HG03135 (cell line): ENCODE measurements around the gene SLC10A7.

Experiments used
- ATAC-seq: cut with Tn5 transposase; IDR thresholded peaks from one replicate; pipeline ENCODE4 v1.9.1; 2021; ENCODE audit warnings: mild to moderate bottlenecking, moderate library complexity; ENCODE audit not compliant: unreplicated experiment

Gene SLC10A7

DNA sequence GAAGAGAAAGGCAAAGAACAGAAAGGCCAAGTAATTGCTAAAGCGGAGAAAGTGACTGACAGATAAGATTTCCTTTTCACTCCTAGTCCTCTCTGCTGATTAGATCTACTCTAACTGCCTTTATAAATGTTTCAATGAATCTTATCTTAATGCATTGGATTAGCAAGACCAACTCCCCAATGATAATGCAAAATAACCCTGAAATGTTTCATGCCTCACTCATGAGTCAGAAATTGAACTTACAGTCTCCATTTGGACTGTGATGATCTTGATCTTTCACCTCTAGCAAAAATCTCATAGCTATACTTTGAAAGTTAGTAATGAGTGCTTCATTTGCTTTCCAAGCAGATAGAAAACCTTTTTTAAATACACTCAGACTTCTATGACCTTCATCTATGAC, 26.5 kb downstream of the SLC10A7 start:
- no peak for ATAC-seq

DNA sequence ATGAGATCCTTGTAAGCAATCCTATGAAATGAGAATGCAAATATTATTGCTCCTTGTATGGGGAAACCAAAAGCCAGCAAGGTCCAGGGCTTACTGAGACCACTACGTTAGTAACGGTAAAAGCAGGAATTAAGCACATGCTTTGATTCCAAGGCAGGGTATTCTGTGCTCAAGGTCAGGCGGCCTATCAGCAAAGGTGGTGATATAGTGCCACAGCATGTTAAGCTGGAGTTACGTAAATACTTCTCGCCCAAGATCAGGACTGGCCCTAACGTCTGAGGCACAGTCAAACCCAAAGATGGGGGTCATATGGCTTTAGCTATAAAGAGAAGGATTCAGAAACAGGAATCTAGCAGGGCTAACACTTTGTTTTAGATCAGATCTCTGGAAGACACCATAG, 27.6 kb downstream of the SLC10A7 start:
- no peak for ATAC-seq

DNA sequence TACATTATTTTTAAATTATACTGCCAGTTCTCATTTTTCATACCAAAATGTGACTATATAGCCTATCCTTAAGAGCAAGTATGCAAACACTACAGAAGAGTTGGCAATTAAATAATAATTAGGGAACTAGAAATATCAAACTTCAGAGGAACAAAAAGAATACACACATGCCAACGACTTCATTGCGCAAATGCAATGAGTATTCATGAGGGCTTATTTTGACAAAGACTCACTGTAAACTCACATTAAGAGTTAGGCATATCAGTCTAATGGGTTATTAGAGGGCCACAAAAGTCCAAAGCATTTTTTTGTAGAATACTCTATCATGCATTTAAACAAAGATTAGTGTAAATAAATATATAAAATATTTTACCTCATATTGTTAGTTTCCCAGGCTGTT, 31.6 kb downstream of the SLC10A7 start:
- no peak for ATAC-seq

DNA sequence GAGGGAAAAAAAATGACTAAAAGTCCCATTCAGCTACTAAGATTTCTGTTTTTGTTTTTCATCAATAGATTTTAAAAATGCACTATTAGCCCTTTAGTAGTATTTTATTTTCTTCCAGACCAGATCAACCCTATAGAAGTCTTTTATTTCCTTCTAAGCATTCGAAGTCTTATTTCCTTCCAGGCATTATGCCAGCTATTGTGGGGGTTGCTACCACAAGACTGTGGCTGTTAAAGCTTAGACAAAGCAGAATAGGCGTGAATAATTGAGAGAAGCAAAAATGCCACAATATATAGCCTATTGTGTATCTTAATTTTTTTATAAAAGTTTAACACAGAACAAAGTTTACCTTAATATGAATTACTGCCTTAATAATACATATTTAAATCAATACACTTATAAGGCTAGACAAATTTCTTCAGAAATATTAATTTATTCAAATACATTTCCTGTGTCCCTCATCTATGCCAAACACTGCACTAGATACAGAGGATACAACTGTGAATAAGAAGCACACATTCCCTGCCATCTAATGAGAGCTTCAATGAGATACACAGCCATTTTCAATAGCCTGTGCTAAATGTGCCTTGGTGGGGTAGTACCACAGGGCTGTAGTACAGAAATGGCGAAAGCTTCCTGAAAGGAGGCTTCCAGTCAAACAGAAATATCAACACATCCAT, 33.1 kb downstream of the SLC10A7 start:
- ATAC-seq: no peak

DNA sequence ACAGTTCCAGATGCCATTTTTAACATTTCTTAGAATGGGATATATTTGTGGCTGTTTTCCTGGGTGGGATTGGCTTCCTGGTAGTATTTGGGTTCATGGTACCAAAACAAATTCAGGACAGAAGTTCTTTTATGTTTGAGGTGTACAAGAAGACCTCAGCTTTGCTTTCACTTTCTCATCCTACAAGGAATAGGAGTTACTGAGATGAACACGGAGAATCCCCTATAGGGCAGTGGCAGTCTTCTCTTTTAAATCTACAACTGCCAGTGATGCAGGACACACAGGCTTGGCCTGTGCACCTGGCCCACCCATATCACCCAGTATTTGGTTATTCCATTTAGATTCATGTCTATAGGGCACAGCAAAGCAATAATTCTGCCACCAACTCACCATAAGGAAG, 35.2 kb downstream of the SLC10A7 start:
- peak; percentile 64 for ATAC-seq

DNA sequence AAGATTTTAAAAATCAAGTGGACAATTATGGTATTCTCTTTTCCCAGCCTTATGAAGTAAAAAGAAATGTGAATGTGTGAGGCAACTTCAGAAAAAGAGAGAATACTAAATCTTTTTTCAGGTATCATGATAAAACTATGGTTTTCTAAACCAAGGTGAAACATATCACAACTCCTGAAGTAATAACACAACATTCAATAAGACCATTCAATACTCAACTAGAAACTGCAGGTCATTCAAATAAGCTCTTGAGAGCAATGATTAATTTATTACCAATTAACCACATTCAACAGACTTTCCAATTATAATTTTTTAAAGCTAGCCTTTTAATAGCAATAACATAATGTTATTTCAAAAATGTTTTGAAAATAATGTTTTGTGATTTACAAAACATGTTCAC, 35.8 kb downstream of the SLC10A7 start:
- ATAC-seq: peak; percentile 60

DNA sequence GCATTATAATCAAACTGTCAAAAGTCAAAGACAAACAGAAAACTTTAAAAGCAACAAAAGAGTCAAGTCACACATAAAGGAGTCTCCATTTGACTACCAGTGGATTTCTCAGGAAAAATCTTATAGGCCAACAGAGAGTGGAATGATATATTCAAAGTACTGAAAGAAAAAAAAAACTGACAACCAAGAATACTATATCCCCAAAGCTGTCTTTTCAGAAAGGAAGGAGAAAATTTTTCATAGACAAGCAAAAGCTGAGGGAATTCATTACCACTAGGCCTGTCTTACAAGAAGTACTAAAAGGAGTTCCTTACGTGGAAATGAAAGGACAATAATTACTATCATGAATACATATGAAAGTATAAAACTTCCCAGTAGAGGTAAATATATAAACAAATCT, 39.0 kb downstream of the SLC10A7 start:
- no peak for ATAC-seq

DNA sequence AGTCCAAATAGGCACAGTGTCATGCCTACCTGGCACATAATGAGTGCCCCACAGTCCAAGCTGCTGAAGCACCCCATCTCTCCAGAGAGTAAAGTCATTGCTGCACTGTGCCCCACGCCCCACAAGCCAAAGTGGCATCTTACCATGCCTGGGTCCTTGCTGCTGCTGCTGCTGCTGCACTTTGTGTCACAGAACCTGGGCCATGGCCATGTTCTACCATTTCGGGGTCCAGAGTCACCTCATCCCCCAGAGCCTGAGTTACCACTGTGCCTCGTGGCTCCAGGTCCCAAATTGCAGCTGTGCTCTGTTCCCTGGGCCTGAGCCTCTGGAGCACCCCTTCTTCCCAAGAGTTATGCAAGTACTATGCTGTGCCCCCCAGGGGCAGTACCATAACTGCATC, 40.5 kb downstream of the SLC10A7 start:
- no peak for ATAC-seq

DNA sequence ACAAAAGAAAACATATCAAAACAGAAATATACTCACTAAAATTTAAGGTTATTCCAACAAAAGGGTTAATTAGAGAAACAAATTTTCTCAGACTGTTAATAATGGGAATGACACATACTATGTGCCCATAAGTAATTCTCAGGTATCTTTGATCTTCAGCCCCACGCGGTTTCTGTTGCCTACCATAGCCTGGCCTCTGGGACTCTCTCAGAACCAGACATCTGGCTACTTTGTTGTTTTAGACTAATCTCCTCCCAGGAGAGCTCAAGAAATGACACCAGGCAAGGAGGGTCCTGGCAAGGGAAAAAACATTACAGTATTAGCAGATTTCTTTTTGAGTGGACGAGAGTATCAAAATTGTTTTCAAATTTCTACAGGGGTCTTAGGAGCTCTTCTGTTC, 43.7 kb downstream of the SLC10A7 start:
- no peak for ATAC-seq

DNA sequence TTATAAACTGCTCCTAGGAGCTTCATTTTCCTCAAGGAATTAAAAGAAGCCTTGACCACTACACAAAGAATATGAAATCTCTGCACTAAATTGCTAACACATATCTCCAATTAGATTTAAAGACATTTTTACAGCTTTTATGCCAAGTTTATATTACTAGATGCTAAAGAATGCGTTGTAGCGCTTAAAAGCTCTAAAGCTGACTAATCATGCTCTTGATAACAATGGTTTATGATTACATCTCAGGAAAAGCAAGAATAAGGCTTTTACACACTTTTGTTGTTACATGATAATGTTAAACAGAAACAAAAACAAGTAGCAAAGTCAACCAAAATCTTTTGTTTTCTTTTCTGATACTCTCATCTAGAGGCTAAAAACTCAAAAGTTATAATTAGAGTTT, 44.7 kb downstream of the SLC10A7 start:
- no peak for ATAC-seq

DNA sequence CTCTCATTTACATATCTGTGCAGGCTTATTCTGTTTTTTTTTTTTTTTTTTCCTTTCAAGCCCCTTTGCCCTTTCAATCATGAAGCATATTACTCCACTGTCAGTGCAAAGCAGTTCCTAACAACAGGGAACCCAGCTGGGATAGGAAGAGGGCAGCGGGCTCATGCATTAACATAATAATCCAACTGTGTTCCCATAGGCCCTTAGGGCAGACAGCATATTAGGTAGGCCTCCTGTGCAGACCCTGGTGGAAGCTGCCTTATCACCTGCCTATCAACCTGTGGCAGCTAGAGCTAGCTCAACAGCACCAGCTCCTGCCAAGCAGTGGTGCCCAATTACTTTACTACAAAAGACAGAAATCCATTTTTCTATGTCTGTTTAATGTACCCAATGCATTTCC, 49.3 kb downstream of the SLC10A7 start:
- ATAC-seq: no peak

DNA sequence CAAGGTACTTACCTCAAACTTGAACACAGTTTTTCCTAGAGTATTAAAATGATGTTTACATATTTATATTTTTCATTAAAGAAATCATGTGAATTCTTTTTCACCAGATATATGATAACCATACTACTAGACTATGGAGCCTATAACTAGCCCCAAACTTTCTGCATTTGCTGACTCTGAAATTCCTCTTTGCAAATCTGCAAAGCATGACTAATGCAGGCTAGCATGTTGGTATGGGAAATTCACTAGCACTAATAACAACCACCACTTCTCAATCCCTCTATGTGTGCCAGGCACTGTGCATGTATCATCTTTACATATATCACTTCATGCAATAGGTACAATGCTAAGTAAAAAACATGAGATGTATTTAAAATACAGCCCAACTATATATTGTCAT, 51.1 kb downstream of the SLC10A7 start:
- no peak for ATAC-seq

DNA sequence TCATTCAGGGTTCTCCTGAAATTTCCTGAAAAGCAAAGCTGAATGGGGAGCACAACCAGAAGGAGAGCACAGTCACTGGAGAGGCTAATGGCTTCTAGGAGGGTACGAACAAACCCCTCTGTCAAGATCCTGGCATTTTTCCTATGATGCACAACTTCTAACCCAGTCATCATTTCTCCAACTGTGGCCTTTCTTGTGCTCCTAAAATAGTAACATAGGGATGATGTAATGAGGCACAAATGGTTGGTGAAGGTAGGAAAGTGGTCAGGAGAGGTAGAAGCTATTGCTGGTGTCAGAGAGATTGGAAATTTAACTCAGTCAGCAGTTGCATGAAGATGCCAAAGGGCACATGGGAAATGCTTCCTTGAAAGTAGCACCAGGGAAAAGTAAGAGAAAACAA, 52.7 kb downstream of the SLC10A7 start:
- no peak for ATAC-seq

DNA sequence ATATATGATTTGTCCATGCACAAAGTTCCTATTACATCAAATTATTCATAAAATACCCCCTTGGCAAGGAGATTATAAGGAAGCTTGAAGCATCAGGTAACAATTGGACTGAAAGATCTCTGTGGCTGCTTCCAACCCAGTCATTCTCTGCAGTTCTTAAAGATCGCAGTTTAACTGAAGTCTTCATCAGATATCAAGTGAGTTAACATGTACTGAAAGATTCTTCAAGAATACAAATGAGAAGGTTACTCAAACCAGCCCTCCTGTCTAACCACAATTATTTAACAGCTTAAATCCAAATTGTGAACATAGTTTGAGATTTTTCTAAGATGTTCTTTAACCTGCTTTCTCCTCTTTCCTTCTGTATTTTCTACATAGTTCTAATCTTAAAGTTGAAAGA, 56.1 kb downstream of the SLC10A7 start:
- ATAC-seq: no peak

DNA sequence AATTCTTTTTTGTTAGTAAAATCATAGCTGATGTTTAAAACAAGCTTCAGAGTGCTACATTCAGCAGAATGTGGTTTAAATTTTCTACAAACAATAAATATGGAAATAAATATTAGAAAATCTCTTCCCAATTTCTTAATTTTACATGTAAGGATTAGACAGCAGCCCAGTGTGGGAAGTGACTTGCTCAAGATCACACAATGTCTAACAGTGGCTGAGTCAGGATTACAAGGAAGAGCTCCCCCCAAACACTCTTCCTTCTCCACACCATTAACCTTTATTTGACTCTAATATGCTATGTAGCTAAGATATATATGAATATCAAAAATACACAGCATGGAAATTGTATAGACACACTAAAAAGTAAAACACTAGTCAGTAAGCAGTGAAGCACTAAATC, 59.5 kb downstream of the SLC10A7 start:
- ATAC-seq: no peak

DNA sequence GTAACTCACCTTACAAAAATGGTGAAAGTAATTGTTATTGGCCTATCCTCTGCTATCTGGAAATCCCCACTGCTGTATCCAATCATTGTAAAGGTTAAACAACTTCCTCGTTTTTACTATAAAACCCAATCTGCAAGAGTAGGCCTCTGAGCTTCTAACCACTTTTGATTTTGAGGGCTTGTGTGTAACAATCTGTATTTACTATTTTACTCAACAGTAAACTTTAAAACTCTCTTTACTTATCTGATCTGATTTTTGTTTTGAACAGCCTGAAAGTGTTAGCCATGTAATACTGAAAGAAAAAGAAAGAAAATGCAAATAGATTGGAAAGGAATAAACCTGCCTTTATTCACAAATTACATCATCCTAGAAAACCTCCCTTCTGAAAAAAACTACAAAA, 63.1 kb downstream of the SLC10A7 start:
- ATAC-seq: peak; percentile 87

DNA sequence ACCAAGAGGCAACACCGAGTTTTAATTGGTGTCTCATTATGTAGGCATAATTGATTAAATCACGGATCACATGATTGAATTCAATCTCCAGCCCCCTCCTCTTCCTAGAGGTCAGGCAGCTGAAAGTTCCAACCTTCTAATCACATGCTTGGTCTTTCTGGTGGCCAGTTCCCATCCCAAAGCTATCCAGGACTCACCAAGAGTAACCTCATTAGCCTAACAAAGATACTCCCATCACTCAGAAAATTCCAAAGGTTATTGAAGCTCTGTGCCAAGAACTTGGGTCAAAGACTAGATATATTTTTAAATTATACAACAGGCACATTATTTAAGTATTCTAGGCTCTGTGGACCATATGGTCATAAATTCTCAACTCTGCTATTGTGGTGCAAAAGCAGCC, 65.1 kb downstream of the SLC10A7 start:
- no peak for ATAC-seq

DNA sequence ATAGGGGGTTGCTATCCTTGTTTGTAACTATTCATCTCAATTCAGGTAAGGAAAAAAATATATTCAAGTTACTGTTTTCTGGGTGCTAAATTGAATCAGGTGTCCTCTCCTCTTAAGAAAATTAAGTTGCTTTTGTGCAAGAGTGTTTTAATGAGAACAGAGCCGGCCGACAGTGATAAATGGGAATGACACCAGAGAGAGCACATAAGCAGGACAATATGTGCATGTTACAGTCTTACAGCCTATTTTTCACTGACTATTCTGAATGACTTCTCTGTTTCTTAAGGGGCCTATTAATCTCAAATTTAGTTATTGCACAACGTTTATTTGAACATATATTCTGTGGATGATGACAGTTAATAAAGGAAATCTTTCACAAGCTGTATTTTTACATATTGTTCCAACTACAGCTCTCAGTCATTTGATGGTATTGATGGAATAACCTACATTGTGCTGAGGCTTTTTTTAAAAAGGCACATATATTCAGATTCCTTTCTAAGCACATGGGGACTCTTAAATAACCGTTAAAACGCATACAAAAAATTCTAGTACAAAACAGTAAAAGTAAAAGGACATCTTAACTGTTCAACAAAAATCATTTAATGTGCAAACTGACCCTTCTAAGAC, 68.4 kb downstream of the SLC10A7 start:
- no peak for ATAC-seq

DNA sequence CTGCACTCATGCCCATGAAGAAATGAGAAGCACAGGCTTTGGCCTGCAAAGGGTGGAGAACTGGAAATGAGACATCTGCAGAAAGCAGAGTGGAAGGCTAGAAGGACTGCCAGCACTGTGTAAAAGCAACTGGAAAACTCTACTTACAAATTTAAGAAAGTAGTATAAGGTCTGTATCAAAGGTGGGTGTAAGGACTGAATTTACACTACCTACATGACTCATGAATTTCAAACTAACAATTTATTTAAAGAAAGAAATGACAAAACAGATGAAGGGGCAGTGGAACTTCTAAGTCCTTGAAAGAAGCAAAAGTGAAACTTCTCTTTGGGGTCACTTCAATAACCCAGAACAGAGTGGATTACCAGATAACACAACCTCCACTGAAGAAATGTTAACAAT, 71.2 kb downstream of the SLC10A7 start:
- ATAC-seq: peak; percentile 84

DNA sequence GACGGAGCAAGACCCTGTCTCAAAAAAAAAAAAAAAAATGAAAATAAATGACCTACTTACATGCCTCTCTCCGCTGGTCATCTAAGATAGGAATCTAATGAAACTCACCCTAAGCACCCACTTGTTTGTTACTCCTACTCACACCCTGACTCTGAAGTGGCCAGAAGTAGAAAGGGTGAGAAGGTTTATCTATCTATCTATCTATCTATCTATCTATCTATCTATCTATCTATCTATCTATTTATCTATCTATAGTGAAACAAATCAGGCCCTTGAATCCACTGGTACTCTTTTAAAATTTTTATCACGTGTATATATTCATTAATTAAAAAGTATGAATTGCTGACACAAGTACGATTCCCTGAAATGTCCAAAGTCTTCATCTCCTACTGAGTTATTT, 75.2 kb downstream of the SLC10A7 start:
- no peak for ATAC-seq

DNA sequence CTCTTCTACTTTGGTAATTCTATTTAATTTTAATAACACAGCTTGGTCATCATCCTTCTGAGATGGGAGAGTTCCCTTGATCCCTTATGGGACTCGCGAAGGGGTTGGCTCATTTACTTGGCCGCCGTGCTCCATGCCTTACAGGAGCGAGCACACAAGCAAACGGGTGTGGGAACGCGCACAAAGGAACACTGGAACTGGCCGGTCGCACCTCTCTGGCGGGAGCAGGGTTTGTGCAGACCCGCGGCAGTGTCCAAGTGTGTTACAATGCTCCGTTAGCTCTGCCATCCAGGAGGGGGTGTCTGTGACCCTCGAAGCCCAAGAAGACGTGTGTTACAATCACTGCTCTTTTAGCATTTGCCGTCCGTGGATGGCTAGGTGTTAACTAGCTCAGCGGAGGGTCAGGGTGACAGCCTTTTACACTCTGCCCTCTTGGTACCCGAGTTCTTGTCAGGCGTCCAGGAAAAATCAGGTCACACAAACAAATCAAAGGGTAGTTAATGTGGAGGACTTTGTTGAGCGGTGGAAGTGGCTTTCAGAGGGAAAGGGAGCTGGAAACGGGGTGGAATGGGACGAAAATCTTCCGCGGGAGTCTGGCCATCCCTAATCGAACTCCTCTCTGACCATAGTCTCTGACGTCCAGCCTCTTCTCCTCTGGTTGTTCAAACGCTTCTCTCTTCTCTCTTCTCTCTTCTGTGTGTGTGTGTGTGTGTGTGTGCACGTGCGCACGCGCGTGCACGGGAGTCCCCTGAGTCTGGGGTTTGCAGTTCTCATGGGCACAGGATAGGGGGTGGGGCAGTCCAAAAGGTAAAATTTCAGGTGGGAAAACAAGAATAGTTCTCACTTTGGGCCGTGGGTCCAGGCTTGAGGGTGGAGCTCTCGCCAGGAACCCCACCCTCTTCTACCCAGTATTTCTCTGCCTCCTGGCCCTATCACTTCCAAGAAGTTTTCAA, 76.3 kb downstream of the SLC10A7 start:
- no peak for ATAC-seq

DNA sequence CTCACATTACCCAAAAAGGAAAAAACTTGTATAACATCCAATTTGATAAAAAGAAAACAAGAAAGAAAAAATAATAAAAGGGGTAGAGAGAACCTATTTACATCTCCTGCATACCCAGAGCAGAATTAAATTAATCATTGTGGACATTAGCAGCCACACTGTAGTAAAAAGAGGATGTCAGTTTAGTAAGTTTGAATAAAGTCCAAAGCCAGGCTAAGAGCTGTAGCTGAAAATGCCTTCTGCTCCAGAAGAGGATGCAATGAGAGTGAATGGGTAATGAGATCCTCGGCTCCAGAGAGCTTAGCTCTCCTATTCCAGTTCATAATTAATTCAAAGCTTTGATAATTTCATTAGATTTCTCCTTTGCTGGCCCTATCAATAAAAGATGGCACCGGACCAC, 78.2 kb downstream of the SLC10A7 start:
- ATAC-seq: no peak
